Measurements from ENCODE around the gene COL4A1. TPM values are rescaled to one million over a fixed set of nuclear protein-coding genes. Genes with fewer than 3 reads are reported as not detected.

Gene COL4A1
- polyA plus RNA-seq, 2 of the 4 experiments (the other 2 are of a cell fraction), result 23.8 to 71.3 TPM

- H3K4me3 ChIP-seq, result no peak overlapping the region
- no peak for FAIRE-seq
- WGBS (ENCODE audit: missing lambda C conversion rate), result 94% methylated on average over 14 of the region's 14 CpGs
- no peak overlapping the region for H3K4me2 ChIP-seq
- no peaks in the 10 kb centered on the region for H3K9me3 ChIP-seq
- TF ChIP-seq HOXB13 (CRISPR knock-in tag; IDR thresholded peaks at IDR 0.05; ENCODE audit: low read depth) (no peak), ZNF302 (CRISPR knock-in tag; IDR thresholded peaks at IDR 0.05) (no peak), BHLHE40 (IDR thresholded peaks at IDR 0.05; ENCODE audit: low read depth, low read length) (no peak), POLR2A (IDR thresholded peaks at IDR 0.05; ENCODE audit: low read length) (no peak), KDM5A (IDR thresholded peaks at IDR 0.05) (no peak), SMC3 (IDR thresholded peaks at IDR 0.05) (no peak), BCL3 (IDR thresholded peaks at IDR 0.05) (no peak), ZSCAN20 (CRISPR knock-in tag; IDR thresholded peaks at IDR 0.05) (no peak)
- TF ChIP-seq, protein P1, sequence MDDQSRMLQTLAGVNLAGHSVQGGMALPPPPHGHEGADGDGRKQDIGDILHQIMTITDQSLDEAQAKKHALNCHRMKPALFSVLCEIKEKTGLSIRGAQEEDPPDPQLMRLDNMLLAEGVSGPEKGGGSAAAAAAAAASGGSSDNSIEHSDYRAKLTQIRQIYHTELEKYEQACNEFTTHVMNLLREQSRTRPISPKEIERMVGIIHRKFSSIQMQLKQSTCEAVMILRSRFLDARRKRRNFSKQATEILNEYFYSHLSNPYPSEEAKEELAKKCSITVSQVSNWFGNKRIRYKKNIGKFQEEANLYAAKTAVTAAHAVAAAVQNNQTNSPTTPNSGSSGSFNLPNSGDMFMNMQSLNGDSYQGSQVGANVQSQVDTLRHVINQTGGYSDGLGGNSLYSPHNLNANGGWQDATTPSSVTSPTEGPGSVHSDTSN (IDR thresholded peaks at IDR 0.05), result no peak
- TF ChIP-seq, protein P2, sequence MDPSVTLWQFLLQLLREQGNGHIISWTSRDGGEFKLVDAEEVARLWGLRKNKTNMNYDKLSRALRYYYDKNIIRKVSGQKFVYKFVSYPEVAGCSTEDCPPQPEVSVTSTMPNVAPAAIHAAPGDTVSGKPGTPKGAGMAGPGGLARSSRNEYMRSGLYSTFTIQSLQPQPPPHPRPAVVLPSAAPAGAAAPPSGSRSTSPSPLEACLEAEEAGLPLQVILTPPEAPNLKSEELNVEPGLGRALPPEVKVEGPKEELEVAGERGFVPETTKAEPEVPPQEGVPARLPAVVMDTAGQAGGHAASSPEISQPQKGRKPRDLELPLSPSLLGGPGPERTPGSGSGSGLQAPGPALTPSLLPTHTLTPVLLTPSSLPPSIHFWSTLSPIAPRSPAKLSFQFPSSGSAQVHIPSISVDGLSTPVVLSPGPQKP (IDR thresholded peaks at IDR 0.05; ENCODE audit: low read depth, low read length), result no peak
- DNase-seq (ENCODE audit: low read depth in 1 of 2, low spot score in 1 of 2), result no peak
- peak overlapping the region; percentile 20 to 36; a peak in 2 of 6 replicates for H3K27ac ChIP-seq
- ATAC-seq, result no peak
- peaks cover 50% of the 10 kb centered on the region for H3K4me1 ChIP-seq
- CTCF ChIA-PET, result interaction anchor here (1.2 to 1.7 kb wide), 5 partner anchors 8 to 1163 kb away, joined by 3 to 11 read pairs (median 4); no protein-coding TSS in a partner anchor
- POLR2A ChIA-PET, result no interaction called here
Observed at GRCh38 chr13:110124201-110124940, 182.6 kb downstream of the COL4A1 start.

- TF ChIP-seq MAX (IDR thresholded peaks at IDR 0.05), result no peak
- no peak for TF ChIP-seq TFCP2L1 (CRISPR knock-in tag; IDR thresholded peaks at IDR 0.05)
- ATAC-seq (no peak), FAIRE-seq (no peak), DNase-seq (ENCODE audit: low read depth in 1 of 2, low spot score in 1 of 2) (no peak)
- Histone ChIP-seq H3K4me2 (no peak overlapping the region), H3K27ac (peak overlapping the region; percentile 55 to 66; a peak in 4 of 6 replicates), H3K4me3 (no peak overlapping the region), H3K9me3 (no peaks in the 10 kb centered on the region), H3K4me1 (peaks cover 49% of the 10 kb centered on the region)
- ChIA-PET POLR2A (no interaction called here), CTCF (interaction anchor here (1.3 to 1.7 kb wide), 4 partner anchors 9 to 1162 kb away, joined by 3 to 11 read pairs (median 5); no protein-coding TSS in a partner anchor)
- 92% methylated on average over 19 of the region's 19 CpGs for WGBS (ENCODE audit: missing lambda C conversion rate)
Observed at GRCh38 chr13:110123041-110123809, 183.7 kb downstream of the COL4A1 start.

DNA sequence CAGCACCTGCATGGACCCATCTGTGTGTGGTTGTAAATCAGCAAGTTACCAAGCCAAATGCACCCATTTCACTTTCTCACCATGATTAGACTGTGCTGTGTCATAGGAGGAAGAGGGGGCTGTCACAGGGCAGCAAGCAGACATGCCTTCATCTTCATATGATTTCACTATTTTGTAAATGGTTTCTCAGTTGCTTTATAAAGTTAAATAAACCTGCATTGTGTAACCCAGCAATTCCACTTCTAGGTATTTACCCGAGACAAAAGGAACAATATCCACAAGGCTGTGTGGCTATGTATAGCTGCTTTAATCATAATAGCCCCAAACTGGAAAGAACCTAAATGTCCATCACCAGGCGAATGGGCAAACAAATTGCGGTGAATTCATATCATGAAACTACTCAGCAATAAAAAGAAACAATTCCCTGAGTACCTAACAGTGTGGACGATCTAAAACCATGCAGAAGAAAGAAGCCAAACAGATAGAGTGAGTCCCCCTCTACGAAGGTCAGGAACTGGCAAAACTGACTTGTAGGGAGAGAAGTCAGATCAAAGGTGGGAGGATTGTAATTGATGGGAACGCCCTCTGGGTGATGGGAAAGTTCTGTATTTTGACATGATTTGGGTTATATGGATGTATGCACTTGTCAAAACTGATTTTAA lies 185.4 kb downstream of the COL4A1 start:
- ATAC-seq (no peak), DNase-seq (ENCODE audit: low read depth in 1 of 2, low spot score in 1 of 2) (no peak), FAIRE-seq (no peak)
- WGBS (ENCODE audit: missing lambda C conversion rate), result 72% methylated on average over 6 of the region's 6 CpGs
- ChIA-PET CTCF (no interaction called here), POLR2A (no interaction called here)
- H3K9me3 ChIP-seq, result no peaks in the 10 kb centered on the region
- peak overlapping the region; percentile 55; the same call in 2 of the 3 replicates for H3K4me2 ChIP-seq
- TF ChIP-seq MAX (IDR thresholded peaks at IDR 0.05) (no peak), PHF8 (IDR thresholded peaks at IDR 0.05; ENCODE audit: borderline replicate concordance, low read depth) (no peak), GATA3 (IDR thresholded peaks at IDR 0.05; ENCODE audit: borderline replicate concordance) (no peak)
- no peak overlapping the region for H3K4me3 ChIP-seq
- H3K27ac ChIP-seq, result peak overlapping the region; percentile 66 to 70; a peak in 2 of 6 replicates
- peaks cover 33% of the 10 kb centered on the region for H3K4me1 ChIP-seq

Data from A549 (cell line).